ENCODE data around the gene DNASE1L1. TPM values are rescaled to one million over a fixed set of nuclear protein-coding genes. Genes with fewer than 3 reads are reported as not detected.

Gene DNASE1L1
- total and polyA plus RNA-seq, 2 of the 13 experiments (the other 11 are each of a cell fraction or from before 2014, with no cell fraction given) = 4.7 to 12.3 TPM

GRCh38 chrX:154352012-154352401 is 57.0 kb downstream of the DNASE1L1 start:
- no peak for ATAC-seq
- intact Hi-C loops (cut with micrococcal nuclease; ENCODE audit: unreplicated experiment) = no loop called here
- in situ Hi-C loops (cut with HindIII; ENCODE audit: extremely low pct_ligation_motif_present, low pct_unique_long_range_greater_than_20kb) = no loop called here
- Histone ChIP-seq H3K9me3 (ENCODE audit: low read length) (no peaks in the 10 kb centered on the region), H3K27ac (ENCODE audit: extremely low read length, insufficient read depth, low read length) (no peak overlapping the region), H2AFZ (ENCODE audit: low read length) (no peak overlapping the region), H4K20me1 (ENCODE audit: insufficient read depth, low read length) (no peaks in the 10 kb centered on the region), H3K79me2 (ENCODE audit: insufficient read depth, low read length) (no peaks in the 10 kb centered on the region), H3K9ac (ENCODE audit: insufficient read depth, low read depth, low read length) (no peak overlapping the region), H3K4me2 (ENCODE audit: low read depth, low read length) (no peak overlapping the region), H3K4me1 (ENCODE audit: insufficient read depth, low read length) (peaks cover 5% of the 10 kb centered on the region; the same call in 1 of the 2 replicates), H3K36me3 (replicated peaks in 1 of 2; ENCODE audit: control insufficient read depth in 1 of 2, insufficient read depth in 2 of 2, low read length in 2 of 2) (peaks cover 10 to 33% of the 10 kb centered on the region in 2 experiments; a peak in 4 of 5 replicates), H3K4me3 (replicated peaks in 1 of 3; ENCODE audit: insufficient read depth in 1 of 3, low read depth in 2 of 3, low read length in 3 of 3) (no peak overlapping the region), H3K27me3 (ENCODE audit: control insufficient read depth in 1 of 2, insufficient read depth in 2 of 2, low read length in 2 of 2) (no peaks in the 10 kb centered on the region)
- DNase-seq (ENCODE audit: low spot score) = no peak
- BruUV-seq (replicated peaks) = no TSS peak
- ChIA-PET POLR2A (no interaction called here), CTCF (ENCODE audit: low intra/inter-chr PET ratio, low total read pairs) (no interaction called here)
- TF ChIP-seq PHF20 (CRISPR knock-in tag; IDR thresholded peaks at IDR 0.05) = no peak
- no peak for TF ChIP-seq TBX3 (IDR thresholded peaks at IDR 0.05; ENCODE audit: borderline replicate concordance)
- TF ChIP-seq ZBTB49 (CRISPR knock-in tag; IDR thresholded peaks at IDR 0.05; ENCODE audit: borderline replicate concordance) = no peak
- TF ChIP-seq ZBTB46 (CRISPR knock-in tag; IDR thresholded peaks at IDR 0.05; ENCODE audit: borderline replicate concordance) = no peak
- no peak for TF ChIP-seq ZFP1 (CRISPR knock-in tag; IDR thresholded peaks at IDR 0.05)
- TF ChIP-seq ZNF772 (CRISPR knock-in tag; IDR thresholded peaks at IDR 0.05) = no peak
- no peak for TF ChIP-seq DBP (CRISPR knock-in tag; IDR thresholded peaks at IDR 0.05; ENCODE audit: not compliant biosample characterization)
- TF ChIP-seq ATF7-NPFF (CRISPR knock-in tag; IDR thresholded peaks at IDR 0.05; ENCODE audit: low read depth) = no peak
- no peak for TF ChIP-seq ZNF124 (CRISPR knock-in tag; IDR thresholded peaks at IDR 0.05)
- no peak for TF ChIP-seq CAMTA2 (CRISPR knock-in tag; IDR thresholded peaks at IDR 0.05; ENCODE audit: borderline replicate concordance)
- no peak for TF ChIP-seq PREB (CRISPR knock-in tag; IDR thresholded peaks at IDR 0.05)
- no peak for TF ChIP-seq SIX1 (CRISPR knock-in tag; IDR thresholded peaks at IDR 0.05; ENCODE audit: borderline replicate concordance)
- no peak for TF ChIP-seq TRAFD1 (CRISPR knock-in tag; IDR thresholded peaks at IDR 0.05; ENCODE audit: borderline replicate concordance)
- FAIRE-seq = no peak
- no CpG with 5 or more reads among the region's 14 CpGs for WGBS (ENCODE audit: low lambda C conversion rate)

Measured in HepG2 (cell line).